Neural cell (in vitro differentiated cells): ENCODE results near the gene HS2ST1.

ENCODE experiments used
- CTCF ChIP-seq: fragments of 450-650 bp; IDR thresholded peaks from 2 replicates; pipeline ENCODE4 v1.5.1; 2014; ENCODE audit warnings: antibody characterized with exemption, mild to moderate bottlenecking, moderate library complexity; ENCODE audit not compliant: poor library complexity, severe bottlenecking
- EP300 ChIP-seq: fragments of 450-650 bp; conservative IDR thresholded peaks from 2 replicates; pipeline ENCODE4 v1.6.1; 2014; ENCODE audit warnings: antibody characterized with exemption, mild to moderate bottlenecking, moderate library complexity; ENCODE audit not compliant: poor library complexity, severe bottlenecking
- EZH2 ChIP-seq: fragments of 200-600, 300-800 bp; shearing (Covaris generic), sonication (generic); IDR thresholded peaks from 2 replicates; pipeline ENCODE4 v1.6.1; 2014; ENCODE audit warnings: antibody characterized with exemption, low read length, borderline replicate concordance, mild to moderate bottlenecking; ENCODE audit not compliant: insufficient read depth, poor library complexity, severe bottlenecking
- MXI1 ChIP-seq: fragments of 450-650 bp; conservative IDR thresholded peaks from 2 replicates; pipeline ENCODE4 v1.6.1; 2014; ENCODE audit warnings: antibody characterized with exemption, mild to moderate bottlenecking; ENCODE audit not compliant: poor library complexity, severe bottlenecking
- POLR2AphosphoS5 ChIP-seq: IDR thresholded peaks from 2 replicates; pipeline ENCODE4 v1.6.1; 2012
- RAD21 ChIP-seq: fragments of 450-650 bp; conservative IDR thresholded peaks from 2 replicates; pipeline ENCODE4 v1.6.1; 2014; ENCODE audit warnings: antibody characterized with exemption, mild to moderate bottlenecking, moderate library complexity
- REST ChIP-seq: IDR thresholded peaks from 2 replicates; pipeline ENCODE4 v1.6.1; 2012; ENCODE audit warnings: borderline replicate concordance

- TF ChIP-seq EZH2 = no peak
- no peak for TF ChIP-seq POLR2AphosphoS5
- no peak for TF ChIP-seq CTCF
- TF ChIP-seq MXI1 = no peak
- no peak for TF ChIP-seq REST
- no peak for TF ChIP-seq EP300
- no peak for TF ChIP-seq RAD21
Observed at GRCh38 chr1:87106144-87106543, 191.7 kb downstream of the HS2ST1 start.
